HG03439 (cell line): Measurements from ENCODE around the gene LRRC57.
"Not testable (repeated sequence)": the region's sequence is repeated elsewhere in the genome, so short reads cannot be mapped to it uniquely, and the experiment has no call there.

Experiments
- ATAC-seq: cut with Tn5 transposase; IDR thresholded peaks from one replicate; pipeline ENCODE4 v1.9.1; 2021; ENCODE audit warnings: mild to moderate bottlenecking, moderate library complexity; ENCODE audit not compliant: unreplicated experiment

Gene LRRC57

GRCh38 chr15:42548249-42549031 lies at the start of gene LRRC57, which contains the start of gene HAUS2:
Gene LRRC57 (minus strand): TSS chr15:42548793. CDS start chr15:42548434, 359 bp downstream.
Gene HAUS2 (plus strand): TSS chr15:42548838. CDS start chr15:42548873, 35 bp downstream.
- peak; percentile 84 for ATAC-seq

- ATAC-seq, result no peak
These were observed 47.1 kb upstream of the LRRC57 start for GRCh38 chr15:42595626-42596240.

- no peak for ATAC-seq
These were observed 45.5 kb upstream of the LRRC57 start for GRCh38 chr15:42594095-42594494.

- no peak for ATAC-seq
These were observed 44.5 kb upstream of the LRRC57 start for GRCh38 chr15:42593143-42593542.

- ATAC-seq, result no peak
These were observed 44.1 kb upstream of the LRRC57 start for GRCh38 chr15:42592716-42593115.

- ATAC-seq, result no peak
These were observed 42.8 kb upstream of the LRRC57 start for GRCh38 chr15:42591238-42591934.

- no peak for ATAC-seq
These were observed 42.1 kb upstream of the LRRC57 start for GRCh38 chr15:42590619-42591237.

- ATAC-seq, result no peak
These were observed 35.6 kb upstream of the LRRC57 start for GRCh38 chr15:42584031-42584765.

- no peak for ATAC-seq
These were observed 34.2 kb upstream of the LRRC57 start for GRCh38 chr15:42582569-42583375.

GRCh38 chr15:42581272-42581730 lies 32.7 kb upstream of the LRRC57 start:
- ATAC-seq, result peak; percentile 69

GRCh38 chr15:42578984-42579537 lies 30.5 kb upstream of the LRRC57 start:
- ATAC-seq, result no peak

- ATAC-seq, result no peak
These were observed 29.0 kb upstream of the LRRC57 start for GRCh38 chr15:42577514-42578031.

- ATAC-seq, result no peak
These were observed 28.2 kb upstream of the LRRC57 start for GRCh38 chr15:42576776-42577175.

GRCh38 chr15:42576040-42576594 lies 27.5 kb upstream of the LRRC57 start:
- ATAC-seq, result no peak

GRCh38 chr15:42575188-42576039 lies 26.8 kb upstream of the LRRC57 start, which contains the start of gene STARD9:
Gene STARD9 (plus strand): TSS chr15:42575606. CDS start chr15:42575716, 110 bp downstream.
- peak; percentile 88 for ATAC-seq

GRCh38 chr15:42558739-42559138 lies 10.1 kb upstream of the LRRC57 start:
- ATAC-seq, result no peak

GRCh38 chr15:42556550-42557207 lies 8.1 kb upstream of the LRRC57 start:
- not testable (repeated sequence) for ATAC-seq
